ENCODE measurements around the gene HIVEP3. TPM values are rescaled to one million over a fixed set of nuclear protein-coding genes. Genes with fewer than 3 reads are reported as not detected.

HIVEP3 gene
- total RNA-seq, 1 experiment from 2014 or later: 3.1 TPM

- Histone ChIP-seq H3K27ac (ENCODE audit: low read depth, low read length, poor library complexity, severe bottlenecking) (no peak overlapping the region), H3K36me3 (ENCODE audit: insufficient read depth, low read length, poor library complexity, severe bottlenecking) (no peaks in the 10 kb centered on the region), H3K4me1 (ENCODE audit: insufficient read depth, low read length, poor library complexity, severe bottlenecking) (peaks cover 3% of the 10 kb centered on the region), H3K9me3 (ENCODE audit: low read depth, low read length, poor library complexity, severe bottlenecking) (no peaks in the 10 kb centered on the region), H3K4me3 (ENCODE audit: low read depth, low read length, poor library complexity, severe bottlenecking) (no peak overlapping the region), H3K27me3 (replicated peaks; ENCODE audit: insufficient read depth, low read depth, low read length, poor library complexity) (no peaks in the 10 kb centered on the region)
- no TSS peak for BruUV-seq (replicated peaks)
- CTCF ChIA-PET: no interaction called here
- intact Hi-C loops (cut with micrococcal nuclease; ENCODE audit: unreplicated experiment): no loop called here
- TF ChIP-seq CTCF (conservative IDR thresholded peaks at IDR 0.05; ENCODE audit: low read depth, low read length): no peak
- no peak for TF ChIP-seq EZH2 (IDR thresholded peaks at IDR 0.05; ENCODE audit: borderline replicate concordance, low read depth, low read length, poor library complexity, severe bottlenecking)
- POLR2A ChIA-PET (ENCODE audit: low non-redundant PET): no interaction called here
- no peak for DNase-seq (ENCODE audit: low spot score)
Observed at GRCh38 chr1:41687007-41687406, 231.7 kb downstream of the HIVEP3 start.

DNA sequence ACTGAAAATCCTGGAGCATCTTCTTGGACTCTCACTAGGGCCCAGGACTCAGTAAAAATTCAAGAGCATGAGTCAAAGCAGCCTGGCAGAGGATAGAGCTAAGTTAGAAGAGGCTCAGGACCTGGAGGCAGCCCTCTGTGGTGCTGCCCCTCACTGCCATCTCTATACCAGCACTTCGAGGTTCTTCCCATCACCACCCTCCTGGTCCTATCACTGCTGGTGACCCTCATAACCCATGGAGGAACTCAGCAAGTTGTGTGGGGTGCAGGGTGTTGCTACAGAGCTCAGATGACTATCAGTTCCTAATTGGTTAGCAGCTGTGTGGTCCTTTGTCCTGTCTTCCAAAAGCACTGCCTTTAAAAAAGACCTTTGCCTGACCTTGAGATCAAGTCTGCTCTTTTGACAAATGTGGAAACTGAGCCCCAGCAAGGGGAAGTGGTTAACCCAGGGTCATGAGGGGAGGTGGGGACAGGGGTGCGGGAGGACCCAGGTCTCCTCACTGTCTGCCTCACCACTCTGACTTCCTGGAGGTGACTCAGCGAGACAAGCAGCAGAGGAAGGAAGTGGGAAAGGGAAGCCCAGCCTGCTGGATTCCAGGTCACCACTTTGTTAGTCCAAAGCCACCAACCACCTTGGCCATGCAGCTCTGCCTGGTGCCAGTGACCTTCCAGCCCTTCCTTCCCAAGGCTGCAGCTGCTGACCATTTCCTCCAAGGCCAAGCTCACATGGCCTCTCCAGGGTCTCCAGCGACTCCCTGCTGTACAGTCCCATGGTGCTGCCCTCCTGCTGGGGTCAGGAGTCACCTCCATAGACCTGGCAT, 234.8 kb downstream of the HIVEP3 start:
- no peak for DNase-seq (ENCODE audit: low spot score)

GRCh38 chr1:41682845-41683625, 235.7 kb downstream of the HIVEP3 start:
- no peak for DNase-seq (ENCODE audit: low spot score)
- Histone ChIP-seq H3K9me3 (ENCODE audit: low read depth, low read length, poor library complexity, severe bottlenecking) (no peaks in the 10 kb centered on the region), H3K36me3 (ENCODE audit: insufficient read depth, low read length, poor library complexity, severe bottlenecking) (no peaks in the 10 kb centered on the region), H3K4me1 (ENCODE audit: insufficient read depth, low read length, poor library complexity, severe bottlenecking) (peaks cover 3% of the 10 kb centered on the region), H3K27ac (ENCODE audit: low read depth, low read length, poor library complexity, severe bottlenecking) (no peak overlapping the region), H3K4me3 (ENCODE audit: low read depth, low read length, poor library complexity, severe bottlenecking) (no peak overlapping the region), H3K27me3 (replicated peaks; ENCODE audit: insufficient read depth, low read depth, low read length, poor library complexity) (no peaks in the 10 kb centered on the region)
- ChIA-PET CTCF (no interaction called here), POLR2A (ENCODE audit: low non-redundant PET) (interaction anchor here (0.6 kb wide), 1 partner anchor 147 kb away, joined by 4 read pairs; no protein-coding TSS in a partner anchor)
- BruUV-seq (replicated peaks): no TSS peak
- no peak for TF ChIP-seq CTCF (conservative IDR thresholded peaks at IDR 0.05; ENCODE audit: low read depth, low read length)
- TF ChIP-seq EZH2 (IDR thresholded peaks at IDR 0.05; ENCODE audit: borderline replicate concordance, low read depth, low read length, poor library complexity, severe bottlenecking): no peak
- intact Hi-C loops (cut with micrococcal nuclease; ENCODE audit: unreplicated experiment): no loop called here

More for the DNA sequence above, 234.8 kb downstream of the HIVEP3 start:
- Histone ChIP-seq H3K4me1 (ENCODE audit: insufficient read depth, low read length, poor library complexity, severe bottlenecking) (peaks cover 3% of the 10 kb centered on the region), H3K4me3 (ENCODE audit: low read depth, low read length, poor library complexity, severe bottlenecking) (no peak overlapping the region), H3K9me3 (ENCODE audit: low read depth, low read length, poor library complexity, severe bottlenecking) (no peaks in the 10 kb centered on the region), H3K27ac (ENCODE audit: low read depth, low read length, poor library complexity, severe bottlenecking) (no peak overlapping the region), H3K36me3 (ENCODE audit: insufficient read depth, low read length, poor library complexity, severe bottlenecking) (no peaks in the 10 kb centered on the region), H3K27me3 (replicated peaks; ENCODE audit: insufficient read depth, low read depth, low read length, poor library complexity) (no peaks in the 10 kb centered on the region)
- BruUV-seq (replicated peaks): no TSS peak
- intact Hi-C loops (cut with micrococcal nuclease; ENCODE audit: unreplicated experiment): no loop called here
- ChIA-PET POLR2A (ENCODE audit: low non-redundant PET) (no interaction called here), CTCF (no interaction called here)
- TF ChIP-seq CTCF (conservative IDR thresholded peaks at IDR 0.05; ENCODE audit: low read depth, low read length) (no peak), EZH2 (IDR thresholded peaks at IDR 0.05; ENCODE audit: borderline replicate concordance, low read depth, low read length, poor library complexity, severe bottlenecking) (no peak)
